ENCODE results near the gene EIF4B.

GRCh38 chr12:53011889-53012288 is 5.6 kb downstream of the EIF4B start:
- no peak for TF ChIP-seq ZNF274 (IDR thresholded peaks at IDR 0.05; ENCODE audit: low read depth, low read length)
- TF ChIP-seq SUZ12 (IDR thresholded peaks at IDR 0.05; ENCODE audit: extremely low read depth, insufficient read depth, insufficient read length): no peak

All from NT2/D1 (cell line).